Measurements from ENCODE around the gene KDM5B.

Gene KDM5B

DNA sequence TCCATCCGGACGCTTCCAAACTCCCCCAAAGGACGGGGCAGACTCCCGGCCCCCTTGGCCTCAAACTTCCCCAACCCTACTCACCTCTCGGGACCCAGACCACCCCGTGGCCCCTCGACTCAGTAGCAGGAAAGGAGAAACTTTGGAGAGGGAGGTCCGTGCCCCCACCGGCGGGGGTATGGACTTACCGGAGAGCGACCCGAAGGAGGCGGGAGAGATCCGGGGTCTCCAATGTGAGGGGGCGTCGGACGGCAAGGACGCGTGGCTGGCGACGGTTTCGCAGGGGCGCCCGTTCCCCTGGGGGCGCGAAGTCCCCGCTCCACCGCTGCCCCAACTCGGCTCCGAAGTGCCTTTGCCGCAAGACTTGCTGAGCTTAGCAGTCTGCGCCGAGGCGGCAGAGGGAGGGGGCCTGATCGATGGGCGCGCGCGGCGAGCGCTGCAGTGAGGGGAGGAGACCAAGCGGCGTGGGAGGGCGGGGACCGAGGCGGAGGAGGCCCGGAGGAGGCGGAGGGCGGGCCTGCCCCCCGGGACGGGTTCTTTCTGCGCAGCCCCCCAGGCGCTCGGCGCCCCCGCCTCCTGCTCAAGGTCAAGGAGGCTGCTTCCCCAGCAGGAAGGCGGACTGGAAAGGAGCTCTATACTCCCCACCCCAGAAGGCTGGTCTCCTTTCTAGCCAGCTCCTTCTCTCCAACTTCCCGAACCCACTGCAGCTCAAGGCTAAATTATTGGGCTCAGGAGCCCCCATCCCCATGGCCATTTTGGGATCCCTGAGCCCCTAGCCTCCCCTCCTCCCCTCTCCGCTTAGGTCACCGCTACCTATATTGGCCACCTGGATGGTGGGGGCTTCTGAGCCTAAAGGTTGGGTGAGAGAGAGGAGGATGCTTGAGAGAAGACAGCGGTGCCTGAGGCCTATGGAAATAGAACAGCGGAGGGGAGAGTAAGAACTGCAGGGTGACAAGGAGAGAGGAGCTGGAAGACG, 97.9 kb downstream of the KDM5B start, which contains the start of gene SYT2:
Gene SYT2 (minus strand): TSS at position 385 of the 976 bp plus-strand sequence. CDS start 104,682 bp downstream, outside the sequence.
- ATAC-seq = peak; percentile 74

DNA sequence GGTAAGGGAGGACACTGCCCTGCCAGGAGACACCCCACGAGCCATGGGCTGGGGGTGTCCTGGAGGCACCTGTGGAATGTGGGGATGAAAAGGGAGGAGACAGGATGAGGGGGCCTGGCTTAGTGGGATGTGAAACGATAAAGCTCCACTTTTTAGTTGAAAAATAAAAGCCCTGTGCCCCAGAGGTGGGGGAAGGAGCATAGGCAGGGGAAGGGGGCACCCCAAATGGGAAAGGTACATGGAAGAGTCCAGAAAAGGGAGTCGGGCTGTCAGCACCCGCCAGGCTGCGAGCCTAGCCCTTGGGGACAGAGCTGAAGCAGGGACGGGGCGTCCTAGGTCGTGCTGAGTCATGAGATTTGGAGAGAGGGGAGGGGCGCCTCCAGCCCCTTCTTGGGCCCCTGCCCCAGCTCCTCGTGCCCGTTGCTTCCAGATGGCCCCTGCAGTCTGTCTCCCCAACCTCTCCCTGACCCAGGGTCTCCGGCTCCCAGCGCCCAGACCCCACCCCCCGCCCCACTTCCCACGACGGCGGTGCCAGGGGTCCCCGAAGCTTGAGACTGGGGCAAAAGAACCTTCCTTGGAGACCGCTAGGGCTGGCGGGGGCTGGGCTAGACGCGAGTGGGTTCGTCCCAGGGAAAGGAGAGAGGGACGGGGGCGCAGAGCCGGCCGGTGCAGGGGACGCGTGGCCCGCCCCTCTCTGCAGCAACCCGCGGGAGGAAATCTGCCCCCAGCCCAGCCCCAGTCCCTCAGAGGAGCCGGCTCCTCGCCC, 98.8 kb downstream of the KDM5B start:
- ATAC-seq = no peak
- TF ChIP-seq ZFP30 (CRISPR knock-in tag; IDR thresholded peaks at IDR 0.05) (no peak), PPARA (CRISPR knock-in tag; IDR thresholded peaks at IDR 0.05; ENCODE audit: borderline replicate concordance) (no peak), ARNTL (CRISPR knock-in tag; IDR thresholded peaks at IDR 0.05; ENCODE audit: borderline replicate concordance, low read depth) (no peak), GLIS3 (CRISPR knock-in tag; IDR thresholded peaks at IDR 0.05) (no peak), CREB5 (CRISPR knock-in tag; IDR thresholded peaks at IDR 0.05; ENCODE audit: low read depth) (no peak), ZC3H10 (CRISPR knock-in tag; IDR thresholded peaks at IDR 0.05) (no peak), ZNF70 (CRISPR knock-in tag; IDR thresholded peaks at IDR 0.05) (no peak), RARB (CRISPR knock-in tag; IDR thresholded peaks at IDR 0.05) (no peak), OSR1 (CRISPR knock-in tag; IDR thresholded peaks at IDR 0.05) (no peak), ISL1 (CRISPR knock-in tag; IDR thresholded peaks at IDR 0.05) (no peak), CSDC2 (CRISPR knock-in tag; IDR thresholded peaks at IDR 0.05) (no peak), TOX (CRISPR knock-in tag; IDR thresholded peaks at IDR 0.05; ENCODE audit: borderline replicate concordance) (no peak)
- TF ChIP-seq, protein P1, sequence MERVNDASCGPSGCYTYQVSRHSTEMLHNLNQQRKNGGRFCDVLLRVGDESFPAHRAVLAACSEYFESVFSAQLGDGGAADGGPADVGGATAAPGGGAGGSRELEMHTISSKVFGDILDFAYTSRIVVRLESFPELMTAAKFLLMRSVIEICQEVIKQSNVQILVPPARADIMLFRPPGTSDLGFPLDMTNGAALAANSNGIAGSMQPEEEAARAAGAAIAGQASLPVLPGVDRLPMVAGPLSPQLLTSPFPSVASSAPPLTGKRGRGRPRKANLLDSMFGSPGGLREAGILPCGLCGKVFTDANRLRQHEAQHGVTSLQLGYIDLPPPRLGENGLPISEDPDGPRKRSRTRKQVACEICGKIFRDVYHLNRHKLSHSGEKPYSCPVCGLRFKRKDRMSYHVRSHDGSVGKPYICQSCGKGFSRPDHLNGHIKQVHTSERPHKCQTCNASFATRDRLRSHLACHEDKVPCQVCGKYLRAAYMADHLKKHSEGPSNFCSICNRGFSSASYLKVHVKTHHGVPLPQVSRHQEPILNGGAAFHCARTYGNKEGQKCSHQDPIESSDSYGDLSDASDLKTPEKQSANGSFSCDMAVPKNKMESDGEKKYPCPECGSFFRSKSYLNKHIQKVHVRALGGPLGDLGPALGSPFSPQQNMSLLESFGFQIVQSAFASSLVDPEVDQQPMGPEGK (CRISPR knock-in tag; IDR thresholded peaks at IDR 0.05; ENCODE audit: borderline replicate concordance) = no peak

More for the DNA sequence above, 97.9 kb downstream of the KDM5B start, which contains the start of gene SYT2:
- TF ChIP-seq GLIS3 (CRISPR knock-in tag; IDR thresholded peaks at IDR 0.05) = no peak
- TF ChIP-seq BACH2 (CRISPR knock-in tag; IDR thresholded peaks at IDR 0.05; ENCODE audit: borderline replicate concordance) = no peak
- TF ChIP-seq, protein P1 (CRISPR knock-in tag; IDR thresholded peaks at IDR 0.05; ENCODE audit: borderline replicate concordance) = no peak
- TF ChIP-seq, protein P2, sequence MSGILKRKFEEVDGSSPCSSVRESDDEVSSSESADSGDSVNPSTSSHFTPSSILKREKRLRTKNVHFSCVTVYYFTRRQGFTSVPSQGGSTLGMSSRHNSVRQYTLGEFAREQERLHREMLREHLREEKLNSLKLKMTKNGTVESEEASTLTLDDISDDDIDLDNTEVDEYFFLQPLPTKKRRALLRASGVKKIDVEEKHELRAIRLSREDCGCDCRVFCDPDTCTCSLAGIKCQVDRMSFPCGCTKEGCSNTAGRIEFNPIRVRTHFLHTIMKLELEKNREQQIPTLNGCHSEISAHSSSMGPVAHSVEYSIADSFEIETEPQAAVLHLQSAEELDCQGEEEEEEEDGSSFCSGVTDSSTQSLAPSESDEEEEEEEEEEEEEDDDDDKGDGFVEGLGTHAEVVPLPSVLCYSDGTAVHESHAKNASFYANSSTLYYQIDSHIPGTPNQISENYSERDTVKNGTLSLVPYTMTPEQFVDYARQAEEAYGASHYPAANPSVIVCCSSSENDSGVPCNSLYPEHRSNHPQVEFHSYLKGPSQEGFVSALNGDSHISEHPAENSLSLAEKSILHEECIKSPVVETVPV (CRISPR knock-in tag; IDR thresholded peaks at IDR 0.05) = no peak
- no peak for TF ChIP-seq TCF4 (CRISPR knock-in tag; IDR thresholded peaks at IDR 0.05; ENCODE audit: borderline replicate concordance)
- no peak for TF ChIP-seq ZC3H10 (CRISPR knock-in tag; IDR thresholded peaks at IDR 0.05)
- TF ChIP-seq RARB (CRISPR knock-in tag; IDR thresholded peaks at IDR 0.05) = no peak
- TF ChIP-seq ZNF8 (CRISPR knock-in tag; IDR thresholded peaks at IDR 0.05) = no peak

DNA sequence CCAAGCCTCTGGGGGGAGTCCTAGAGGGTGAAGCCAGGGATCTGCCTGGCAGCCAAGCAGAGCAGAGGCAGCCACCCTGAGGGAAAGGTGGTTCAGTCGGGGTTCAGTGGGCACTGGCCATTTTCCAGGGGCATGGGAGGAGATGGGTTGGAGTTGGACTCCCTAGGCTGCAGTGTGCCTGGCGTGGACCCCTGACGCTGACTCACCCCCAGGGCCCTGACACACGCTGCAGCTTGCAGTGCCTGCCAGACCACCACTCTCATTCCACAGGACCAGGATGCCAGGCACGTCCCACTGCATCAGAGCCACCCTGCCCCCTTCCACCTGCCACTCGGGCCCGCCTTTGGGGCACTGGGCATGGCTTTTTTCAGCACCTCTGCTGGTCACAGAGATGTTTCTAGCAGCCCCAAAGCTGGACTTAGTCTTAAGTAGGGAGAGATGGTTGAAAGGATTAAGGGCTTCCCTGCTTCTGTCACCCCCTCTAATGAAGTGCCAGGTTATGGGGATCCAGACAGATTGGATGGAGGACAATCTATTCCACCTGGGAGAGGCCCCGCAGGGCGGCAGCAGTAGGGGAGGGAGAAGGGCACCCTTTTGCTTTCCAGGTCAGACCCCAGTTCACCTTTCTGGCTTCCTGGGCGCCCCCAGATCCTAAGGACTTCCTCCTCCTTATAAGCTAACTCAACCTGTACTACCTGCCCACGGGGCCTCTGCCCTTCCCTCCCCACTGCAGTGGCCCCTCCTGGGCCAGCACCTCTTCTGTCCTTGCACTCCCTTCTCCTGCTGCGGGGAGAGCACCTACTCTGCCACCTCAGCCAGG, 99.6 kb downstream of the KDM5B start:
- no peak for ATAC-seq
- TF ChIP-seq OSR1 (CRISPR knock-in tag; IDR thresholded peaks at IDR 0.05) (no peak), ESRRG (CRISPR knock-in tag; IDR thresholded peaks at IDR 0.05) (no peak), ZC3H10 (CRISPR knock-in tag; IDR thresholded peaks at IDR 0.05) (no peak), PPARA (CRISPR knock-in tag; IDR thresholded peaks at IDR 0.05; ENCODE audit: borderline replicate concordance) (no peak), RARB (CRISPR knock-in tag; IDR thresholded peaks at IDR 0.05) (no peak), CREB5 (CRISPR knock-in tag; IDR thresholded peaks at IDR 0.05; ENCODE audit: low read depth) (no peak)
- TF ChIP-seq, protein P3, sequence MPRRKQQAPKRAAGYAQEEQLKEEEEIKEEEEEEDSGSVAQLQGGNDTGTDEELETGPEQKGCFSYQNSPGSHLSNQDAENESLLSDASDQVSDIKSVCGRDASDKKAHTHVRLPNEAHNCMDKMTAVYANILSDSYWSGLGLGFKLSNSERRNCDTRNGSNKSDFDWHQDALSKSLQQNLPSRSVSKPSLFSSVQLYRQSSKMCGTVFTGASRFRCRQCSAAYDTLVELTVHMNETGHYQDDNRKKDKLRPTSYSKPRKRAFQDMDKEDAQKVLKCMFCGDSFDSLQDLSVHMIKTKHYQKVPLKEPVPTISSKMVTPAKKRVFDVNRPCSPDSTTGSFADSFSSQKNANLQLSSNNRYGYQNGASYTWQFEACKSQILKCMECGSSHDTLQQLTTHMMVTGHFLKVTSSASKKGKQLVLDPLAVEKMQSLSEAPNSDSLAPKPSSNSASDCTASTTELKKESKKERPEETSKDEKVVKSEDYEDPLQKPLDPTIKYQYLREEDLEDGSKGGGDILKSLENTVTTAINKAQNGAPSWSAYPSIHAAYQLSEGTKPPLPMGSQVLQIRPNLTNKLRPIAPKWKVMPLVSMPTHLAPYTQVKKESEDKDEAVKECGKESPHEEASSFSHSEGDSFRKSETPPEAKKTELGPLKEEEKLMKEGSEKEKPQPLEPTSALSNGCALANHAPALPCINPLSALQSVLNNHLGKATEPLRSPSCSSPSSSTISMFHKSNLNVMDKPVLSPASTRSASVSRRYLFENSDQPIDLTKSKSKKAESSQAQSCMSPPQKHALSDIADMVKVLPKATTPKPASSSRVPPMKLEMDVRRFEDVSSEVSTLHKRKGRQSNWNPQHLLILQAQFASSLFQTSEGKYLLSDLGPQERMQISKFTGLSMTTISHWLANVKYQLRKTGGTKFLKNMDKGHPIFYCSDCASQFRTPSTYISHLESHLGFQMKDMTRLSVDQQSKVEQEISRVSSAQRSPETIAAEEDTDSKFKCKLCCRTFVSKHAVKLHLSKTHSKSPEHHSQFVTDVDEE (CRISPR knock-in tag; IDR thresholded peaks at IDR 0.05) = no peak
- TF ChIP-seq, protein P1 (CRISPR knock-in tag; IDR thresholded peaks at IDR 0.05; ENCODE audit: borderline replicate concordance) = no peak

Data from SK-N-SH treated with all-trans-retinoic acid at 6 μM for 48 hours (cell line).